ENCODE data around the gene CTSL.

Gene CTSL

GRCh38 chr9:87760529-87760928 is 34.6 kb downstream of the CTSL start:
- DNase-seq (ENCODE audit: low spot score), result no peak

- no peak for DNase-seq (ENCODE audit: low spot score)
Measured at GRCh38 chr9:87763286-87763685, 37.4 kb downstream of the CTSL start.

GRCh38 chr9:87765521-87765920 is 39.6 kb downstream of the CTSL start:
- DNase-seq (ENCODE audit: low spot score), result no peak

- no peak for DNase-seq (ENCODE audit: low spot score)
Measured at GRCh38 chr9:87766697-87767096, 40.8 kb downstream of the CTSL start.

- DNase-seq (ENCODE audit: low spot score), result no peak
Measured at GRCh38 chr9:87770616-87771315, 44.8 kb downstream of the CTSL start.

- DNase-seq (ENCODE audit: low spot score), result no peak
Measured at GRCh38 chr9:87771316-87772006, 45.5 kb downstream of the CTSL start.

- no peak for DNase-seq (ENCODE audit: low spot score)
Measured at GRCh38 chr9:87776481-87777379, 50.8 kb downstream of the CTSL start.

- no peak for DNase-seq (ENCODE audit: low spot score)
Measured at GRCh38 chr9:87778996-87779395, 53.1 kb downstream of the CTSL start.

All from pons (tissue), 1 donor.